HG03432 (cell line): Measurements from ENCODE around the gene CFAP157.

ENCODE experiments used
- ATAC-seq: cut with Tn5 transposase; IDR thresholded peaks from one replicate; pipeline ENCODE4 v1.9.1; 2021; ENCODE audit warnings: mild to moderate bottlenecking, moderate library complexity; ENCODE audit not compliant: unreplicated experiment

Gene CFAP157

GRCh38 chr9:127706836-127707241 is at the start of gene CFAP157:
Gene CFAP157, plus strand, starts transcription at chr9:127706988. Its CDS starts 44 bp downstream, at chr9:127707032.
- ATAC-seq, result no peak

GRCh38 chr9:127658428-127658827 is 48.4 kb upstream of the CFAP157 start:
- no peak for ATAC-seq

GRCh38 chr9:127660886-127661741 is 45.7 kb upstream of the CFAP157 start:
- no peak for ATAC-seq

- ATAC-seq, result no peak
Measured at GRCh38 chr9:127662617-127663016, 44.2 kb upstream of the CFAP157 start.

GRCh38 chr9:127664324-127664677 is 42.5 kb upstream of the CFAP157 start:
- no peak for ATAC-seq

GRCh38 chr9:127664678-127665507 is 41.9 kb upstream of the CFAP157 start:
- no peak for ATAC-seq

- no peak for ATAC-seq
Measured at GRCh38 chr9:127667127-127667844, 39.5 kb upstream of the CFAP157 start.

GRCh38 chr9:127667906-127668305 is 38.9 kb upstream of the CFAP157 start:
- no peak for ATAC-seq

- ATAC-seq, result no peak
Measured at GRCh38 chr9:127673234-127673633, 33.6 kb upstream of the CFAP157 start.

GRCh38 chr9:127676638-127677037 is 30.1 kb upstream of the CFAP157 start:
- no peak for ATAC-seq

- no peak for ATAC-seq
Measured at GRCh38 chr9:127679506-127679905, 27.3 kb upstream of the CFAP157 start.

GRCh38 chr9:127680226-127680625 is 26.6 kb upstream of the CFAP157 start:
- ATAC-seq, result no peak

GRCh38 chr9:127680846-127681245 is 25.9 kb upstream of the CFAP157 start:
- no peak for ATAC-seq

- no peak for ATAC-seq
Measured at GRCh38 chr9:127682351-127683136, 24.2 kb upstream of the CFAP157 start.

- ATAC-seq, result no peak
Measured at GRCh38 chr9:127683723-127684122, 23.1 kb upstream of the CFAP157 start.

- ATAC-seq, result no peak
Measured at GRCh38 chr9:127684576-127684975, 22.2 kb upstream of the CFAP157 start.

GRCh38 chr9:127686461-127687393 is 20.1 kb upstream of the CFAP157 start:
- no peak for ATAC-seq

GRCh38 chr9:127689329-127690000 is 17.3 kb upstream of the CFAP157 start:
- no peak for ATAC-seq

- ATAC-seq, result no peak
Measured at GRCh38 chr9:127690735-127691134, 16.1 kb upstream of the CFAP157 start.
